ENCODE results near the gene POP7.
"Not testable (repeated sequence)": the region's sequence is repeated elsewhere in the genome, so short reads cannot be mapped to it uniquely, and the experiment has no call there.

The POP7 gene

DNA sequence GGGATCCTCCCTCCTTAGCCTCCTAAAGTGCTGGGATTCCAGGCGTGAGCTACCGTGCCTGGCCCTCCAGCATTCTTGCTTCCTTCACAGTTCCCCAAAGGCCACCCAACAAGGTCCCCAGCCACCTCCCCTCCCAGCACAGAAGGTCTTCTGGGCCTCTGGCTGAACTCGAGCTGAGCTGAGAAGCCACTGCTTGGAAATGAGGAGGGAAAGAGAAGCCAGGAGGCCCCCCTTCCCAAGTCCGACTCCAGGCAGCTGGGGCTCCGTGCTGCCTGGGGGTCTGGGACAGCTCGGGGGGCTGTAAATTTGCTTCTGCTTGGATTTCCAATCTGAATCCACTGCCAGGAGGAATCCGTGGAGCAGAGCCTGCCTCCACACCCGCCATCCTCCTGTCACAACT lies 8.8 kb downstream of the POP7 start:
- peaks cover 0 to 3% of the 10 kb centered on the region in 2 donors for H3K4me1 ChIP-seq (ENCODE audit: control insufficient read depth in 2 of 2, insufficient read depth in 2 of 2, low read length in 2 of 2)
- H3K36me3 ChIP-seq (ENCODE audit: control insufficient read depth in 2 of 2, insufficient read depth in 2 of 2, low read length in 2 of 2), result no peaks in the 10 kb centered on the region
- H3K9me3 ChIP-seq (ENCODE audit: control insufficient read depth in 2 of 2, low read length in 2 of 2), result no peaks in the 10 kb centered on the region
- no peak overlapping the region for H3K27ac ChIP-seq (ENCODE audit: low read depth in 2 of 2, low read length in 2 of 2)
- H3K27me3 ChIP-seq (ENCODE audit: control insufficient read depth in 2 of 2, insufficient read depth in 2 of 2, low read length in 2 of 2), result peaks cover 4 to 5% of the 10 kb centered on the region in 2 donors
- H3K4me3 ChIP-seq (ENCODE audit: low read length in 2 of 2), result no peak overlapping the region
- no peak overlapping the region for H3K9ac ChIP-seq (ENCODE audit: low read depth in 1 of 2, low read length in 2 of 2)

DNA sequence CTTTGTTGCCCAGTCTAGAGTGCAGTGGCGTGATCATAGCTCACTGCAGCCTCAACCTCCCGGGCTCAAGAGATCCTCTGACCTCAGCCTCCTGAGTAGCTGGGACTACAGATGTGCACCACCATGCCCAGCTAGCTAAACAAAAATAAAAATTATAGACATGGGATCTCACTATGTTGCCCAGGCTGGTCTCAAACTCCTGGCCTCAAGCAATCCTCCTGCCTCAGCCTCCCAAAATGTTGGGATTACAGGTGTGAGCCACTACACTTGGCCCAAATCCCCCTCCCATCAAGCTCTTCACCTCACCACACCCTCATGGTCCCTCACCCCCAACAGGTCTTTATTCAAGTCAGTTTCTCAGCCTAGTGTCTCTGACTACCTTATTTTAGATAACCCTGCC lies 11.2 kb downstream of the POP7 start:
- not testable (repeated sequence) for H3K36me3 ChIP-seq (ENCODE audit: control insufficient read depth in 2 of 2, insufficient read depth in 2 of 2, low read length in 2 of 2); H3K27ac ChIP-seq (ENCODE audit: low read depth in 2 of 2, low read length in 2 of 2); H3K9me3 ChIP-seq (ENCODE audit: control insufficient read depth in 2 of 2, low read length in 2 of 2); H3K4me3 ChIP-seq (ENCODE audit: low read length in 2 of 2); H3K9ac ChIP-seq (ENCODE audit: low read depth in 1 of 2, low read length in 2 of 2); H3K4me1 ChIP-seq (ENCODE audit: control insufficient read depth in 2 of 2, insufficient read depth in 2 of 2, low read length in 2 of 2)
- peaks cover 21 to 24% of the 10 kb centered on the region in 2 donors for H3K27me3 ChIP-seq (ENCODE audit: control insufficient read depth in 2 of 2, insufficient read depth in 2 of 2, low read length in 2 of 2)

DNA sequence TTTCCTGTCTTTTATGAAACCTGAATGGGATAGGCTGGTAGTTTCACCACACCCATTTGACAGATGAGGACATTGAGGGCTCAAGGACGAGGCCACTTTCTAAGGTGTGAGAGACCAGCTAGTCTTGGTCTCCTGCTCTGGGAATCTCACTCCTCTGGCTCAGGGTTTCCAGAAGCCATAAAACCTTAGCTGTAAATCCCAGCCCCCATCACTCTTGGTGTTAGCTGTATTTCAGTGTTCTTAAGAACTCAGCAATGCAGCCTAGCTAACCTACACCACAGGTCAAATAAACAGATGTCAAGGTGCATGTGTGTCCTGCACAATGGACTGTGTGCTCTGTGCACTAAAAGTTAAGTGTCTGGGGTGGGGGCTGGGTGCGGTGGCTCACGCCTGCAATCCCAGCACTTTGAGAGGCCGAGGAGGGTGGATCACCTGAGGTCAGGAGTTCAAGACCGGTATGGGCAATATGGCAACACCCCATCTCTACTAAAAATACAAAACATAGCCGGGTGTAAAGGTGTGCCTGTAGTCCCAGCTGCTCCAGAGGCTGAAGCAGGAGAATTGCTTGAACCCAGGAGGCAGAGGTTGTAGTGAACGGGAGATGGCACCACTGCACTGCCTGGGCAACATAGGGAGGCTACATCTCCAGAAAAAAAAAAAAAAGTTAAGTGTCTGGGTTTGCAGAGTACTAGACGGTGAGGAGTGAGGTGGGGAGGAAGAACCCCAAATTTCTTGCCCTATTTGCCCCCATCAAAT lies 13.8 kb downstream of the POP7 start:
- Histone ChIP-seq H3K4me3 (ENCODE audit: low read length in 2 of 2) (no peak overlapping the region), H3K27ac (ENCODE audit: low read depth in 2 of 2, low read length in 2 of 2) (no peak overlapping the region), H3K36me3 (ENCODE audit: control insufficient read depth in 2 of 2, insufficient read depth in 2 of 2, low read length in 2 of 2) (no peaks in the 10 kb centered on the region), H3K9ac (ENCODE audit: low read depth in 1 of 2, low read length in 2 of 2) (no peak overlapping the region), H3K9me3 (ENCODE audit: control insufficient read depth in 2 of 2, low read length in 2 of 2) (no peaks in the 10 kb centered on the region), H3K4me1 (ENCODE audit: control insufficient read depth in 2 of 2, insufficient read depth in 2 of 2, low read length in 2 of 2) (peaks cover 0 to 3% of the 10 kb centered on the region in 2 donors), H3K27me3 (ENCODE audit: control insufficient read depth in 2 of 2, insufficient read depth in 2 of 2, low read length in 2 of 2) (peaks cover 30 to 34% of the 10 kb centered on the region in 2 donors)

DNA sequence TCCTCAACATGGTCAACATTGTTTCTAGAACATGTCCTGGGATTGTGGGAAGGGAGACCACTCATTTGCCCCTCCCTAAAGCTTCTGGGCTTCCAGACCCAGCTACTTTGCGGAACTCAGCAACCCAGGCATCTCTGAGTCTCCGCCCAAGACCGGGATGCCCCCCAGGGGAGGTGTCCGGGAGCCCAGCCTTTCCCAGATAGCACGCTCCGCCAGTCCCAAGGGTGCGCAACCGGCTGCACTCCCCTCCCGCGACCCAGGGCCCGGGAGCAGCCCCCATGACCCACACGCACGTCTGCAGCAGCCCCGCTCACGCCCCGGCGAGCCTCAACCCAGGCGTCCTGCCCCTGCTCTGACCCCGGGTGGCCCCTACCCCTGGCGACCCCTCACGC lies 14.4 kb downstream of the POP7 start, which contains the start of gene EPO:
Gene EPO, plus strand, starts transcription at position 190 of the 392 bp plus-strand sequence. CDS start 513 bp downstream, outside the sequence.
- Histone ChIP-seq H3K9ac (ENCODE audit: low read depth in 1 of 2, low read length in 2 of 2) (no peak within 1 kb of the TSS), H3K27me3 (ENCODE audit: control insufficient read depth in 2 of 2, insufficient read depth in 2 of 2, low read length in 2 of 2) (peaks cover 30 to 34% of the 10 kb centered on the region in 2 donors), H3K36me3 (ENCODE audit: control insufficient read depth in 2 of 2, insufficient read depth in 2 of 2, low read length in 2 of 2) (no peaks in the 10 kb centered on the region), H3K4me1 (ENCODE audit: control insufficient read depth in 2 of 2, insufficient read depth in 2 of 2, low read length in 2 of 2) (peaks cover 3% of the 10 kb centered on the region in 2 donors), H3K9me3 (ENCODE audit: control insufficient read depth in 2 of 2, low read length in 2 of 2) (no peaks in the 10 kb centered on the region), H3K27ac (ENCODE audit: low read depth in 2 of 2, low read length in 2 of 2) (no peak within 1 kb of the TSS), H3K4me3 (ENCODE audit: low read length in 2 of 2) (no peak within 1 kb of the TSS)

DNA sequence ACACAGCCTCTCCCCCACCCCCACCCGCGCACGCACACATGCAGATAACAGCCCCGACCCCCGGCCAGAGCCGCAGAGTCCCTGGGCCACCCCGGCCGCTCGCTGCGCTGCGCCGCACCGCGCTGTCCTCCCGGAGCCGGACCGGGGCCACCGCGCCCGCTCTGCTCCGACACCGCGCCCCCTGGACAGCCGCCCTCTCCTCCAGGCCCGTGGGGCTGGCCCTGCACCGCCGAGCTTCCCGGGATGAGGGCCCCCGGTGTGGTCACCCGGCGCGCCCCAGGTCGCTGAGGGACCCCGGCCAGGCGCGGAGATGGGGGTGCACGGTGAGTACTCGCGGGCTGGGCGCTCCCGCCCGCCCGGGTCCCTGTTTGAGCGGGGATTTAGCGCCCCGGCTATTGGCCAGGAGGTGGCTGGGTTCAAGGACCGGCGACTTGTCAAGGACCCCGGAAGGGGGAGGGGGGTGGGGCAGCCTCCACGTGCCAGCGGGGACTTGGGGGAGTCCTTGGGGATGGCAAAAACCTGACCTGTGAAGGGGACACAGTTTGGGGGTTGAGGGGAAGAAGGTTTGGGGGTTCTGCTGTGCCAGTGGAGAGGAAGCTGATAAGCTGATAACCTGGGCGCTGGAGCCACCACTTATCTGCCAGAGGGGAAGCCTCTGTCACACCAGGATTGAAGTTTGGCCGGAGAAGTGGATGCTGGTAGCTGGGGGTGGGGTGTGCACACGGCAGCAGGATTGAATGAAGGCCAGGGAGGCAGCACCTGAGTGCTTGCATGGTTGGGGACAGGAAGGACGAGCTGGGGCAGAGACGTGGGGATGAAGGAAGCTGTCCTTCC lies 15.0 kb downstream of the POP7 start:
- Histone ChIP-seq H3K9ac (ENCODE audit: low read depth in 1 of 2, low read length in 2 of 2) (no peak overlapping the region), H3K36me3 (ENCODE audit: control insufficient read depth in 2 of 2, insufficient read depth in 2 of 2, low read length in 2 of 2) (no peaks in the 10 kb centered on the region), H3K9me3 (ENCODE audit: control insufficient read depth in 2 of 2, low read length in 2 of 2) (no peaks in the 10 kb centered on the region), H3K4me3 (ENCODE audit: low read length in 2 of 2) (no peak overlapping the region), H3K27me3 (ENCODE audit: control insufficient read depth in 2 of 2, insufficient read depth in 2 of 2, low read length in 2 of 2) (peaks cover 30 to 34% of the 10 kb centered on the region in 2 donors), H3K27ac (ENCODE audit: low read depth in 2 of 2, low read length in 2 of 2) (no peak overlapping the region), H3K4me1 (ENCODE audit: control insufficient read depth in 2 of 2, insufficient read depth in 2 of 2, low read length in 2 of 2) (peaks cover 3 to 5% of the 10 kb centered on the region in 2 donors)

DNA sequence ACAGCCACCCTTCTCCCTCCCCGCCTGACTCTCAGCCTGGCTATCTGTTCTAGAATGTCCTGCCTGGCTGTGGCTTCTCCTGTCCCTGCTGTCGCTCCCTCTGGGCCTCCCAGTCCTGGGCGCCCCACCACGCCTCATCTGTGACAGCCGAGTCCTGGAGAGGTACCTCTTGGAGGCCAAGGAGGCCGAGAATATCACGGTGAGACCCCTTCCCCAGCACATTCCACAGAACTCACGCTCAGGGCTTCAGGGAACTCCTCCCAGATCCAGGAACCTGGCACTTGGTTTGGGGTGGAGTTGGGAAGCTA lies 15.5 kb downstream of the POP7 start:
- peaks cover 30 to 34% of the 10 kb centered on the region in 2 donors for H3K27me3 ChIP-seq (ENCODE audit: control insufficient read depth in 2 of 2, insufficient read depth in 2 of 2, low read length in 2 of 2)
- no peaks in the 10 kb centered on the region for H3K36me3 ChIP-seq (ENCODE audit: control insufficient read depth in 2 of 2, insufficient read depth in 2 of 2, low read length in 2 of 2)
- H3K4me1 ChIP-seq (ENCODE audit: control insufficient read depth in 2 of 2, insufficient read depth in 2 of 2, low read length in 2 of 2), result peaks cover 3 to 5% of the 10 kb centered on the region in 2 donors
- H3K27ac ChIP-seq (ENCODE audit: low read depth in 2 of 2, low read length in 2 of 2), result no peak overlapping the region
- H3K4me3 ChIP-seq (ENCODE audit: low read length in 2 of 2), result no peak overlapping the region
- no peaks in the 10 kb centered on the region for H3K9me3 ChIP-seq (ENCODE audit: control insufficient read depth in 2 of 2, low read length in 2 of 2)
- H3K9ac ChIP-seq (ENCODE audit: low read depth in 1 of 2, low read length in 2 of 2), result no peak overlapping the region

DNA sequence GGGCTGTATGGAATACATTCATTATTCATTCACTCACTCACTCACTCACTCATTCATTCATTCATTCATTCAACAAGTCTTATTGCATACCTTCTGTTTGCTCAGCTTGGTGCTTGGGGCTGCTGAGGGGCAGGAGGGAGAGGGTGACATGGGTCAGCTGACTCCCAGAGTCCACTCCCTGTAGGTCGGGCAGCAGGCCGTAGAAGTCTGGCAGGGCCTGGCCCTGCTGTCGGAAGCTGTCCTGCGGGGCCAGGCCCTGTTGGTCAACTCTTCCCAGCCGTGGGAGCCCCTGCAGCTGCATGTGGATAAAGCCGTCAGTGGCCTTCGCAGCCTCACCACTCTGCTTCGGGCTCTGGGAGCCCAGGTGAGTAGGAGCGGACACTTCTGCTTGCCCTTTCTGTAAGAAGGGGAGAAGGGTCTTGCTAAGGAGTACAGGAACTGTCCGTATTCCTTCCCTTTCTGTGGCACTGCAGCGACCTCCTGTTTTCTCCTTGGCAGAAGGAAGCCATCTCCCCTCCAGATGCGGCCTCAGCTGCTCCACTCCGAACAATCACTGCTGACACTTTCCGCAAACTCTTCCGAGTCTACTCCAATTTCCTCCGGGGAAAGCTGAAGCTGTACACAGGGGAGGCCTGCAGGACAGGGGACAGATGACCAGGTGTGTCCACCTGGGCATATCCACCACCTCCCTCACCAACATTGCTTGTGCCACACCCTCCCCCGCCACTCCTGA lies 16.7 kb downstream of the POP7 start:
- Histone ChIP-seq H3K27ac (ENCODE audit: low read depth in 2 of 2, low read length in 2 of 2) (no peak overlapping the region), H3K4me3 (ENCODE audit: low read length in 2 of 2) (no peak overlapping the region), H3K9ac (ENCODE audit: low read depth in 1 of 2, low read length in 2 of 2) (no peak overlapping the region), H3K36me3 (ENCODE audit: control insufficient read depth in 2 of 2, insufficient read depth in 2 of 2, low read length in 2 of 2) (no peaks in the 10 kb centered on the region), H3K4me1 (ENCODE audit: control insufficient read depth in 2 of 2, insufficient read depth in 2 of 2, low read length in 2 of 2) (peaks cover 3 to 5% of the 10 kb centered on the region in 2 donors), H3K27me3 (ENCODE audit: control insufficient read depth in 2 of 2, insufficient read depth in 2 of 2, low read length in 2 of 2) (peaks cover 30 to 34% of the 10 kb centered on the region in 2 donors), H3K9me3 (ENCODE audit: control insufficient read depth in 2 of 2, low read length in 2 of 2) (no peaks in the 10 kb centered on the region)

DNA sequence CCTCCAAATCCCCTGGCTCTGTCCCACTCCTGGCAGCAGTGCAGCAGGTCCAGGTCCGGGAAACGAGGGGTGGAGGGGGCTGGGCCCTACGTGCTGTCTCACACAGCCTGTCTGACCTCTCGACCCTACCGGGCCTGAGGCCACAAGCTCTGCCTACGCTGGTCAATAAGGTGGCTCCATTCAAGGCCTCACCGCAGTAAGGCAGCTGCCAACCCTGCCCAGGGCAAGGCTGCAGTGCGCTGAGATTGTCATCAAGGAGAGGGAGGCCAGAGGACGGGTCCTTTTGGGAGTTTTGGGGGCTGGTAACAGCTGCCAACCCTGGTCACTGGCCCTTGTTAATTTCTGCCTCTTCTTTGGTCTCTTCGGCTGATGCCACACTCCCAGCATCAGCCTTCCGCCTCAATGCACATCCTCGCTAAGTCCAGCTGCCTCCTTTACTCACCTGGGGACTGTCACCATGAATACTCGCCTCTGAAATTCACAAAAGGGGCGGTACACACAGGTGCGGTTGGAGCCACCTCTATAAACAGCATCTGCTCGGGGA lies 17.9 kb downstream of the POP7 start:
- no peaks in the 10 kb centered on the region for H3K36me3 ChIP-seq (ENCODE audit: control insufficient read depth in 2 of 2, insufficient read depth in 2 of 2, low read length in 2 of 2)
- H3K9me3 ChIP-seq (ENCODE audit: control insufficient read depth in 2 of 2, low read length in 2 of 2), result no peaks in the 10 kb centered on the region
- H3K4me1 ChIP-seq (ENCODE audit: control insufficient read depth in 2 of 2, insufficient read depth in 2 of 2, low read length in 2 of 2), result peaks cover 3 to 5% of the 10 kb centered on the region in 2 donors
- no peak overlapping the region for H3K4me3 ChIP-seq (ENCODE audit: low read length in 2 of 2)
- H3K27ac ChIP-seq (ENCODE audit: low read depth in 2 of 2, low read length in 2 of 2), result no peak overlapping the region
- H3K9ac ChIP-seq (ENCODE audit: low read depth in 1 of 2, low read length in 2 of 2), result no peak overlapping the region
- H3K27me3 ChIP-seq (ENCODE audit: control insufficient read depth in 2 of 2, insufficient read depth in 2 of 2, low read length in 2 of 2), result peaks cover 30 to 34% of the 10 kb centered on the region in 2 donors

DNA sequence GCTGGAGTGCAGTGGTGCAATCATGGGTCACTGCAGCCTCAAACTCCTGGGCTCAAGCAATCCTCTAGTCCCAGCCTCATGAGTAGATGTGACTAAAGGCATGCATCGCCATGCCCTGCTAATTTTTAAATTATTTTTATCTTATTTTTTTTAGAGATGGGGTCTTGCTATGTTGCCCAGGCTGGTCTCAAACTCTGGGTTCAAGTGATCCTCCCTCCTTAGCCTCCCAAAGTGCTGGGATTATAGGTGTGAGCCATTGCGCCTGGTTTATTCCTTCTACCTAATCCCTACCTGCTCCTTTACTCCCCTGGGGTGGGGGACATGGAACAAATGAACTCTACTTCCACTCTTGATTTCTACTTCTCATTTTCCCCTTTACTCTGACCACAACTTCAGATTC lies 18.4 kb downstream of the POP7 start:
- H3K9me3 ChIP-seq (ENCODE audit: control insufficient read depth in 2 of 2, low read length in 2 of 2); H3K9ac ChIP-seq (ENCODE audit: low read depth in 1 of 2, low read length in 2 of 2); H3K27ac ChIP-seq (ENCODE audit: low read depth in 2 of 2, low read length in 2 of 2); H3K4me1 ChIP-seq (ENCODE audit: control insufficient read depth in 2 of 2, insufficient read depth in 2 of 2, low read length in 2 of 2); H3K4me3 ChIP-seq (ENCODE audit: low read length in 2 of 2); H3K36me3 ChIP-seq (ENCODE audit: control insufficient read depth in 2 of 2, insufficient read depth in 2 of 2, low read length in 2 of 2): not testable (repeated sequence)
- H3K27me3 ChIP-seq (ENCODE audit: control insufficient read depth in 2 of 2, insufficient read depth in 2 of 2, low read length in 2 of 2), result peaks cover 29 to 33% of the 10 kb centered on the region in 2 donors

Measured in mucosa of rectum (tissue), 2 donors.